ENCODE measurements around the gene BOD1L1.
"Not testable (repeated sequence)": the region's sequence is repeated elsewhere in the genome, so short reads cannot be mapped to it uniquely, and the experiment has no call there.

BOD1L1 gene

GRCh38 chr4:13577660-13578059 is 49.9 kb downstream of the BOD1L1 start:
- no peak for TF ChIP-seq PKNOX1 (IDR thresholded peaks at IDR 0.05)
- TF ChIP-seq BHLHE40 (IDR thresholded peaks at IDR 0.05; ENCODE audit: borderline replicate concordance), result no peak
- no peak for TF ChIP-seq ELF4 (IDR thresholded peaks at IDR 0.05)
- no peak for TF ChIP-seq NFRKB (IDR thresholded peaks at IDR 0.05)
- no peak for TF ChIP-seq TARDBP (IDR thresholded peaks at IDR 0.05)
- no peak for TF ChIP-seq FOXA1 (IDR thresholded peaks at IDR 0.05)
- TF ChIP-seq FOXM1 (IDR thresholded peaks at IDR 0.05; ENCODE audit: borderline replicate concordance), result no peak
- TF ChIP-seq FOXK2 (IDR thresholded peaks at IDR 0.05), result no peak
- TF ChIP-seq SUZ12 (IDR thresholded peaks at IDR 0.05), result no peak
- no peak for TF ChIP-seq ZNF384 (IDR thresholded peaks at IDR 0.05)
- TF ChIP-seq L3MBTL2 (conservative IDR thresholded peaks at IDR 0.05), result no peak
- TF ChIP-seq ARNT (IDR thresholded peaks at IDR 0.05), result no peak
- TF ChIP-seq SP1 (IDR thresholded peaks at IDR 0.05), result no peak
- TF ChIP-seq LEF1 (IDR thresholded peaks at IDR 0.05; ENCODE audit: borderline replicate concordance), result no peak
- no peak for TF ChIP-seq CTBP1 (IDR thresholded peaks at IDR 0.05; ENCODE audit: borderline replicate concordance)
- TF ChIP-seq HDGF (IDR thresholded peaks at IDR 0.05; ENCODE audit: borderline replicate concordance), result no peak
- no peak for DNase-seq (ENCODE audit: extremely low spot score)
- CTCF ChIA-PET, result no interaction called here
- POLR2A ChIA-PET, result no interaction called here

GRCh38 chr4:13570916-13571315 is 56.6 kb downstream of the BOD1L1 start:
- ChIA-PET POLR2A (no interaction called here), CTCF (no interaction called here)
- no peak for DNase-seq (ENCODE audit: extremely low spot score)
- no peak for TF ChIP-seq L3MBTL2 (conservative IDR thresholded peaks at IDR 0.05)
- no peak for TF ChIP-seq SP1 (IDR thresholded peaks at IDR 0.05)
- TF ChIP-seq ARNT (IDR thresholded peaks at IDR 0.05), result no peak
- TF ChIP-seq ELF4 (IDR thresholded peaks at IDR 0.05), result no peak
- TF ChIP-seq FOXM1 (IDR thresholded peaks at IDR 0.05; ENCODE audit: borderline replicate concordance), result no peak
- no peak for TF ChIP-seq FOXA1 (IDR thresholded peaks at IDR 0.05)
- no peak for TF ChIP-seq FOXK2 (IDR thresholded peaks at IDR 0.05)
- TF ChIP-seq BHLHE40 (IDR thresholded peaks at IDR 0.05; ENCODE audit: borderline replicate concordance), result no peak
- no peak for TF ChIP-seq ZNF384 (IDR thresholded peaks at IDR 0.05)
- TF ChIP-seq LEF1 (IDR thresholded peaks at IDR 0.05; ENCODE audit: borderline replicate concordance), result no peak

GRCh38 chr4:13567125-13567524 is 60.4 kb downstream of the BOD1L1 start:
- CTCF ChIA-PET, result no interaction called here
- POLR2A ChIA-PET, result no interaction called here
- no peak for DNase-seq (ENCODE audit: extremely low spot score)
- TF ChIP-seq SP1 (IDR thresholded peaks at IDR 0.05) (no peak), FOXA1 (IDR thresholded peaks at IDR 0.05) (no peak), SUZ12 (IDR thresholded peaks at IDR 0.05) (no peak), TARDBP (IDR thresholded peaks at IDR 0.05) (no peak), HDGF (IDR thresholded peaks at IDR 0.05; ENCODE audit: borderline replicate concordance) (no peak), L3MBTL2 (conservative IDR thresholded peaks at IDR 0.05) (no peak), CTBP1 (IDR thresholded peaks at IDR 0.05; ENCODE audit: borderline replicate concordance) (no peak), PKNOX1 (IDR thresholded peaks at IDR 0.05) (no peak), ZNF384 (IDR thresholded peaks at IDR 0.05) (no peak), ARNT (IDR thresholded peaks at IDR 0.05) (no peak), BHLHE40 (IDR thresholded peaks at IDR 0.05; ENCODE audit: borderline replicate concordance) (no peak), NFRKB (IDR thresholded peaks at IDR 0.05) (no peak), FOXM1 (IDR thresholded peaks at IDR 0.05; ENCODE audit: borderline replicate concordance) (no peak)

GRCh38 chr4:13562876-13563275 is 64.6 kb downstream of the BOD1L1 start:
- no peak for TF ChIP-seq HDGF (IDR thresholded peaks at IDR 0.05; ENCODE audit: borderline replicate concordance)
- no peak for TF ChIP-seq TARDBP (IDR thresholded peaks at IDR 0.05)
- no peak for TF ChIP-seq ELF4 (IDR thresholded peaks at IDR 0.05)
- no peak for TF ChIP-seq SUZ12 (IDR thresholded peaks at IDR 0.05)
- no peak for TF ChIP-seq NFRKB (IDR thresholded peaks at IDR 0.05)
- no peak for TF ChIP-seq L3MBTL2 (conservative IDR thresholded peaks at IDR 0.05)
- TF ChIP-seq FOXM1 (IDR thresholded peaks at IDR 0.05; ENCODE audit: borderline replicate concordance), result no peak
- TF ChIP-seq ARNT (IDR thresholded peaks at IDR 0.05), result no peak
- TF ChIP-seq LEF1 (IDR thresholded peaks at IDR 0.05; ENCODE audit: borderline replicate concordance), result no peak
- no peak for TF ChIP-seq PKNOX1 (IDR thresholded peaks at IDR 0.05)
- no peak for TF ChIP-seq ZNF384 (IDR thresholded peaks at IDR 0.05)
- POLR2A ChIA-PET, result no interaction called here
- CTCF ChIA-PET, result no interaction called here
- DNase-seq (ENCODE audit: extremely low spot score), result no peak

GRCh38 chr4:13561673-13562072 is 65.9 kb downstream of the BOD1L1 start:
- ChIA-PET POLR2A (no interaction called here), CTCF (interaction anchor here (1.0 kb wide), 1 partner anchor 92 kb away, joined by 3 read pairs; no protein-coding TSS in a partner anchor)

GRCh38 chr4:13560111-13560510 is 67.4 kb downstream of the BOD1L1 start:
- POLR2A ChIA-PET; DNase-seq (ENCODE audit: extremely low spot score); CTCF ChIA-PET: not testable (repeated sequence)

More at GRCh38 chr4:13561673-13562072, 65.9 kb downstream of the BOD1L1 start:
- TF ChIP-seq FOXM1 (IDR thresholded peaks at IDR 0.05; ENCODE audit: borderline replicate concordance), result no peak
- TF ChIP-seq ELF4 (IDR thresholded peaks at IDR 0.05), result no peak
- no peak for TF ChIP-seq HDGF (IDR thresholded peaks at IDR 0.05; ENCODE audit: borderline replicate concordance)
- TF ChIP-seq ARNT (IDR thresholded peaks at IDR 0.05), result no peak
- no peak for TF ChIP-seq LEF1 (IDR thresholded peaks at IDR 0.05; ENCODE audit: borderline replicate concordance)
- no peak for TF ChIP-seq NFRKB (IDR thresholded peaks at IDR 0.05)
- no peak for TF ChIP-seq FOXK2 (IDR thresholded peaks at IDR 0.05)
- no peak for TF ChIP-seq TARDBP (IDR thresholded peaks at IDR 0.05)
- no peak for TF ChIP-seq SP1 (IDR thresholded peaks at IDR 0.05)
- no peak for TF ChIP-seq SUZ12 (IDR thresholded peaks at IDR 0.05)
- no peak for TF ChIP-seq CTBP1 (IDR thresholded peaks at IDR 0.05; ENCODE audit: borderline replicate concordance)
- no peak for TF ChIP-seq ZNF384 (IDR thresholded peaks at IDR 0.05)
- TF ChIP-seq L3MBTL2 (conservative IDR thresholded peaks at IDR 0.05), result no peak
- no peak for TF ChIP-seq BHLHE40 (IDR thresholded peaks at IDR 0.05; ENCODE audit: borderline replicate concordance)
- no peak for TF ChIP-seq FOXA1 (IDR thresholded peaks at IDR 0.05)
- TF ChIP-seq PKNOX1 (IDR thresholded peaks at IDR 0.05), result no peak
- no peak for DNase-seq (ENCODE audit: extremely low spot score)

All from HEK293T (cell line).